Right kidney (tissue), 1 donor: ENCODE results near the gene SEMA7A.
"Not testable (repeated sequence)": the region's sequence is repeated elsewhere in the genome, so short reads cannot be mapped to it uniquely, and the experiment has no call there.

Experiments used
- DNase-seq: peaks from one replicate; pipeline ENCODE4 v3.0.0-alpha.2; 2016

The SEMA7A gene

GRCh38 chr15:74373056-74373650 is 60.6 kb downstream of the SEMA7A start:
- no peak for DNase-seq

GRCh38 chr15:74370471-74370870 is 63.3 kb downstream of the SEMA7A start:
- no peak for DNase-seq

GRCh38 chr15:74369756-74370155 is 64.0 kb downstream of the SEMA7A start:
- no peak for DNase-seq

GRCh38 chr15:74369084-74369745 is 64.5 kb downstream of the SEMA7A start:
- no peak for DNase-seq

- DNase-seq = no peak
Observed at GRCh38 chr15:74368121-74368520, 65.6 kb downstream of the SEMA7A start.

- no peak for DNase-seq
Observed at GRCh38 chr15:74367296-74367854, 66.4 kb downstream of the SEMA7A start, which contains the start of gene CYP11A1. CYP11A1 (minus strand) TSS chr15:74367646; CDS start chr15:74367585, 61 bp downstream.

GRCh38 chr15:74365598-74366445 is 67.9 kb downstream of the SEMA7A start:
- peak; percentile 82 for DNase-seq

GRCh38 chr15:74364936-74365597 is 68.7 kb downstream of the SEMA7A start:
- no peak for DNase-seq

GRCh38 chr15:74362482-74362881 is 71.3 kb downstream of the SEMA7A start:
- DNase-seq = no peak

GRCh38 chr15:74360855-74361254 is 72.9 kb downstream of the SEMA7A start:
- DNase-seq = not testable (repeated sequence)

GRCh38 chr15:74359376-74359775 is 74.4 kb downstream of the SEMA7A start:
- DNase-seq = not testable (repeated sequence)
